BJ (cell line): ENCODE results near the gene HS6ST2. TPM values are rescaled to one million over a fixed set of nuclear protein-coding genes. Genes with fewer than 3 reads are reported as not detected.
A peak's percentile ranks its signal among the peaks of the same experiment; 100 is the strongest.

Experiments
- CTCF ChIA-PET: fragments of 350-600 bp; formaldehyde crosslinking; extraction: SDS; loops from one replicate; lab custom pipeline; 2021; ENCODE audit warnings: antibody characterized with exemption, inconsistent platforms; lab: Yijun Ruan, JAX
- POLR2A ChIA-PET: fragments of 300-600 bp; sonication (Branson Sonifier 250); formaldehyde crosslinking; extraction: SDS; loops from one replicate; lab custom pipeline; 2021; ENCODE audit warnings: antibody characterized with exemption; lab: Charles Lee
- DNase-seq: peaks from one replicate; pipeline ENCODE4 v3.0.0-alpha.2; 2011; ENCODE audit warnings: low read depth
- H3K27me3 ChIP-seq: 2 replicates; pipeline ENCODE4 v1.6.0; 2011; ENCODE audit warnings: low read length; ENCODE audit not compliant: control insufficient read depth, insufficient read depth
- H3K36me3 ChIP-seq: 2 replicates; pipeline ENCODE4 v1.5.1; 2011; ENCODE audit warnings: low read length; ENCODE audit not compliant: control insufficient read depth, insufficient read depth
- H3K4me3 ChIP-seq: 2 replicates; pipeline ENCODE4 v1.5.1; 2011; ENCODE audit warnings: low read depth, mild to moderate bottlenecking, control low read depth, low read length
- CTCF ChIP-seq: IDR thresholded peaks from 2 replicates; pipeline ENCODE4 v1.5.1; 2011; ENCODE audit warnings: low read depth, mild to moderate bottlenecking, control low read depth, inconsistent platforms, low read length, moderate library complexity; ENCODE audit not compliant: insufficient read depth
- polyA plus RNA-seq: library from polyadenylated mRNA; depleted of rRNA; stranded (reverse); fragments of >200 nt; gene quantifications from 2 replicates; pipeline ENCODE4 v1.2.3, GENCODE V29; 2011

HS6ST2 gene
- polyA plus RNA-seq, 1 experiment, result not detected

- TF ChIP-seq CTCF, result peak; percentile 27; the same call in 1 of the 2 replicates
- no peak for DNase-seq
- Histone ChIP-seq H3K27me3 (no peaks in the 10 kb centered on the region), H3K4me3 (no peak overlapping the region), H3K36me3 (no peaks in the 10 kb centered on the region)
- POLR2A ChIA-PET, result no interaction called here
- CTCF ChIA-PET, result interaction anchor here (0.9 to 1.7 kb wide), 2 partner anchors 50 to 80 kb away, joined by 3 to 4 read pairs; no protein-coding TSS in a partner anchor
These were observed 242.4 kb downstream of the HS6ST2 start for GRCh38 chrX:132716006-132716405.

- H3K4me3 ChIP-seq, result no peak overlapping the region
- H3K27me3 ChIP-seq, result no peaks in the 10 kb centered on the region
- TF ChIP-seq CTCF, result no peak
- POLR2A ChIA-PET, result no interaction called here
- no peak for DNase-seq
- CTCF ChIA-PET, result interaction anchor here (1.7 kb wide), 1 partner anchor 79 kb away, joined by 4 read pairs; no protein-coding TSS in a partner anchor
- no peaks in the 10 kb centered on the region for H3K36me3 ChIP-seq
These were observed 243.5 kb downstream of the HS6ST2 start for GRCh38 chrX:132714913-132715312.

- no peak for TF ChIP-seq CTCF
- ChIA-PET POLR2A (no interaction called here), CTCF (no interaction called here)
- H3K27me3 ChIP-seq, result no peaks in the 10 kb centered on the region
- no peak overlapping the region for H3K4me3 ChIP-seq
- DNase-seq, result no peak
- no peaks in the 10 kb centered on the region for H3K36me3 ChIP-seq
These were observed 246.1 kb downstream of the HS6ST2 start for GRCh38 chrX:132712350-132712749.

- ChIA-PET POLR2A (no interaction called here), CTCF (no interaction called here)
- TF ChIP-seq CTCF, result no peak
- Histone ChIP-seq H3K4me3 (no peak overlapping the region), H3K27me3 (no peaks in the 10 kb centered on the region), H3K36me3 (no peaks in the 10 kb centered on the region)
- DNase-seq, result no peak
These were observed 247.7 kb downstream of the HS6ST2 start for GRCh38 chrX:132710656-132711155.

- POLR2A ChIA-PET, result no interaction called here
- no peaks in the 10 kb centered on the region for H3K27me3 ChIP-seq
- H3K36me3 ChIP-seq, result no peaks in the 10 kb centered on the region
- no peak overlapping the region for H3K4me3 ChIP-seq
- CTCF ChIA-PET, result no interaction called here
- no peak for TF ChIP-seq CTCF
- DNase-seq, result no peak
These were observed 249.9 kb downstream of the HS6ST2 start for GRCh38 chrX:132708529-132708928.
